ENCODE results near the gene ACTL8.

Gene ACTL8

DNA sequence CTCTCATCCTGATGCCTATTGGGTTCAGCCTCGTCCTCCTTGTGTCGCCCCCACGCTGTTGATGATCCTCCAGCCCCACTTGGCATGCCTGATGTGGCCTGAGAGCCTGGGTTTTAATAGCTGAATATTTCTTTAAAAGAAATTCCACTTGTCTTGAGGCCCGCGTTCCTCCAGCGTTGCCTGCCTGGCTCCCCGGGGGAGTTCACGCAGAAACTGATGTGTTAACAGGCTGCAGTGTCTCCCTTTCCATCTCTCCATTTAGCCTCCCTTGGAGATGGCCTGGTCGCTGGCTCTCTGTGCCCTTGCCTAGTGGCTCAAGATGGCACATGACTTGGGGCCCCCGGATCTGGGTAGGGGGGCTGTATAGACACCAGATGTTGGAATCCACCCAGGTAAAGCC, 9.5 kb downstream of the ACTL8 start:
- DNase-seq (ENCODE audit: extremely low spot score), result no peak
- ChIA-PET POLR2A (no interaction called here), CTCF (no interaction called here)
- TF ChIP-seq ELF4 (IDR thresholded peaks at IDR 0.05), result no peak
- TF ChIP-seq SP1 (IDR thresholded peaks at IDR 0.05), result no peak
- no peak for TF ChIP-seq HDGF (IDR thresholded peaks at IDR 0.05; ENCODE audit: borderline replicate concordance)
- TF ChIP-seq NFRKB (IDR thresholded peaks at IDR 0.05), result no peak
- TF ChIP-seq FOXK2 (IDR thresholded peaks at IDR 0.05), result no peak
- TF ChIP-seq CTBP1 (IDR thresholded peaks at IDR 0.05; ENCODE audit: borderline replicate concordance), result no peak
- no peak for TF ChIP-seq ZNF384 (IDR thresholded peaks at IDR 0.05)
- TF ChIP-seq L3MBTL2 (conservative IDR thresholded peaks at IDR 0.05), result no peak

DNA sequence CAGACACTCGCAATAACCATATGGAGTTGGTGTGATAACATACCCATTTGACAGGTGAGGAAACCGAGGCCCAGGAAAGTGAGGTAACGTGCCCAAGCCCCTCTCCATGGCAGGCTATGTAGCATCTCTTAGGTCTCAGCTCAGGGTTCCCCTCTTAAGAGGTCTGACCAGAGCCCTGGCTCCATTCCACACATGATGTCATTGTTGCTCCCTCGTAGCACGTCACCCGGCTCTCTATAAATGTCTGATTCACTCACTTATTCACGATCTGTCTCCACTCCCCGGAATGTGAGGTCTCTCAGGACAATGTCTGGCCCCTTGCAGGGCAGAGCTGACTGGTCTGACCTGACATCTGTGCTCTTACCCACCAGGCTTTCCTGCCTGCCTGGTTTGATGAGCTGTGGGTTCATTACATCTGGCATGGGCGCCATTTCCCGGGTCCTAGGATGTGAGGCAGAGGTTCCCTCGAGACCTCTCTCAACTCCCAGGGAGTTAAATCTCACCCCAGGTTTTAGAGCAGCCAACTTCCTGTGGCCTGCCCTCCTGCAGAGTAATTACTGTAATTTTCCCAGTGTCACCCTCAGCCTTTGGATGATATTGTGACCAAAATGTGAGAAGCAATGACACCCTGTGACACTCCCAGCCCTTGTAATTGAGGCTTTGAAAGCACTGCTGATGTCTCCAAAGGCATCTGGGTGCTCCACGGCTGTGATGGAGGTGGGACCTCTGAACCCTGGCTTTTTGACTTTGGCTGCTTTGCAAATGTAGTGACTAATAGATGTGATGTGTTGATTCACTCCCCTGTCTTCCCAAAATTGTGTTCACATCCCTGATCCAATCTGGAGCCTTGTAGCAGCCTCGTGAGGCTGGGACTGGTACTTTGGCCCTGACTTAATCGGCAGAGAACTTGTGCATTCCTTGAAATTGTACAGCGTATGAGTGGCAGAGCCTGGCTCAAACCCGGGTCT, 10.6 kb downstream of the ACTL8 start:
- TF ChIP-seq L3MBTL2 (conservative IDR thresholded peaks at IDR 0.05), result no peak
- no peak for TF ChIP-seq FOXA1 (IDR thresholded peaks at IDR 0.05)
- TF ChIP-seq ARNT (IDR thresholded peaks at IDR 0.05), result no peak
- no peak for TF ChIP-seq TARDBP (IDR thresholded peaks at IDR 0.05)
- TF ChIP-seq ZNF384 (IDR thresholded peaks at IDR 0.05), result no peak
- no peak for DNase-seq (ENCODE audit: extremely low spot score)
- CTCF ChIA-PET, result no interaction called here
- POLR2A ChIA-PET, result no interaction called here

DNA sequence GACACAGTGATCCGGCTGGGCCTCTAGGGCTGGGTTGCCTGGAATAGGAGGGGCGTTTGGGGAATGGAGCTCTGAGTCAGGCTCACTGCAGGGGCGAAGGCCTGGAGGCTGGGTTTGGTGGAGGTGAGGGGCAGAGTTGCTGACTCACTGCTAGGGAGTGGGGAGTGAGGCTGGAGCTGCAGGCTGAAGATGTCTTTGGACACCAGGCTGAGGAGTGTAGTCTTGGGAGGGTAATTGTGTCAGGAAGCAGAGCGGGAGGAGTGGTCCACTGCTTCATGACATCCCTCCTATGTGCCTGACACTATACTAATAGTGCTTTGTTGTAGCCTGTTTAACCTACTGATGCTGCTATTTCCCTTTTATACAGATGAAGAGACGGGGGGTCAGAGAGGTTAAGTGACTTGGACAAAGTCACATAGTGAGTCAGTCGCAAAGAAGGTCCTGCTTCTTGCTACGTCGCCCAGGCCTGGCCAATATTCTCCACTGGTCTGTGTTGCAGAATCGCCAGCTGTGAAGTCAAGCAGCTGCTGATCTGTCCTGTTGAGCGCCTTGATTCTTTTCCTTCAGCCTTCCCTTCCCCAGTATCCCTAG, 13.6 kb downstream of the ACTL8 start:
- DNase-seq (ENCODE audit: extremely low spot score), result no peak
- ChIA-PET CTCF (no interaction called here), POLR2A (no interaction called here)
- no peak for TF ChIP-seq SUZ12 (IDR thresholded peaks at IDR 0.05)

DNA sequence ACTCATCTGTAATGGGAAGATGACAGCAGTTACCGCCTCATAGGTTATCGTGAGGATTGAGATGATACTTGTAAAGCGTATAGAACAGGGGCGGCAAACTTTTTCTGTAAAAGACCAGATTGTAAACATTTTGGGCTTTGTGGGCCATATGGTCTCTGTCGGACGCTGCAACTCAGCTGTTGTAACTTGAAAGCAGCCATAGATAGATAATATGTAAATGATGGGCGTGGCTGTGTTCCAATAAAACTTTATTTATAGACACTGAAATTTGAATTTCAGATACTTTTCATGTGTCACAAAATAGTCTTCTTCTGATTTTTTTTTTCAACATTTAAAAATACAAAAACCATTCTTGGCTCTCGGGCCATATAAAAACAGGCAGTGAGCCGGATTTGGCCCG, 15.8 kb downstream of the ACTL8 start:
- CTCF ChIA-PET, result interaction anchor here (0.6 kb wide), 2 partner anchors 199 to 989 kb away, joined by 3 to 6 read pairs; no protein-coding TSS in a partner anchor
- DNase-seq (ENCODE audit: extremely low spot score), result no peak
- no peak for TF ChIP-seq TARDBP (IDR thresholded peaks at IDR 0.05)
- no peak for TF ChIP-seq SP1 (IDR thresholded peaks at IDR 0.05)
- no peak for TF ChIP-seq SUZ12 (IDR thresholded peaks at IDR 0.05)
- TF ChIP-seq ZNF384 (IDR thresholded peaks at IDR 0.05), result no peak
- TF ChIP-seq FOXK2 (IDR thresholded peaks at IDR 0.05), result no peak
- TF ChIP-seq NFRKB (IDR thresholded peaks at IDR 0.05), result no peak
- POLR2A ChIA-PET, result no interaction called here

DNA sequence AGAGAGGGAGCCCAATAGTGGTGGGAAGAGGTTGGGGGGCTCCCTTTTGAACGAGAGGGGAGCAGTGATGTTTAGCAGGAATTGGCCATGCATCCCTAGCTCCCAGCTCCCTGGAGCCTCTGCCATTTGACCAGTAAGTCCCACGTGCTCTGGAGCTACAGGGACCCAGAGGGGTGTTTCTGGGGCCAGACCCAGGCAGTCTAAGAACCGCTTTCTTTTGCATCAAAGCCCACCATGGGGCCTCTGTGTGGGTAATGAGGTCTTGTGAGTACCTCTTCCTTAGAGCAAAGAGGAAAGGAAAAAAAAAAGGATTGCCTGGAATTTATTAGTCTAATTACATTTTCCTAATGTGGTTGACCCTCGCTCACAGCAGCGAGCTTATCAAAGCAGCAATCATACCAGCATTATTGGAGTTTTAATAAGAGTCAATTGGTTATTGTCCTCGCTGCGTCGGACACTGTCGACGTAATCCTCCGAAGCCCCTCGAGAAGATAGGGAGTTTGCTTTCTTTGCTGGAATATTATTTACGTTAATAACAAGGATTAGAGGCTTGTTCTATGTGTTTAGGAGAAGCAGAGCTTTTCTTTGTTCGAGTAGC, 17.6 kb downstream of the ACTL8 start:
- no peak for TF ChIP-seq FOXA1 (IDR thresholded peaks at IDR 0.05)
- no peak for TF ChIP-seq FOXK2 (IDR thresholded peaks at IDR 0.05)
- TF ChIP-seq SP1 (IDR thresholded peaks at IDR 0.05), result no peak
- no peak for TF ChIP-seq HDGF (IDR thresholded peaks at IDR 0.05; ENCODE audit: borderline replicate concordance)
- no peak for TF ChIP-seq FOXM1 (IDR thresholded peaks at IDR 0.05; ENCODE audit: borderline replicate concordance)
- TF ChIP-seq BHLHE40 (IDR thresholded peaks at IDR 0.05; ENCODE audit: borderline replicate concordance), result no peak
- TF ChIP-seq ARNT (IDR thresholded peaks at IDR 0.05), result no peak
- no peak for TF ChIP-seq LEF1 (IDR thresholded peaks at IDR 0.05; ENCODE audit: borderline replicate concordance)
- no peak for TF ChIP-seq ELF4 (IDR thresholded peaks at IDR 0.05)
- no peak for TF ChIP-seq CTBP1 (IDR thresholded peaks at IDR 0.05; ENCODE audit: borderline replicate concordance)
- TF ChIP-seq SUZ12 (IDR thresholded peaks at IDR 0.05), result no peak
- no peak for TF ChIP-seq ZNF384 (IDR thresholded peaks at IDR 0.05)
- no peak for TF ChIP-seq L3MBTL2 (conservative IDR thresholded peaks at IDR 0.05)
- POLR2A ChIA-PET, result no interaction called here
- no peak for DNase-seq (ENCODE audit: extremely low spot score)
- CTCF ChIA-PET, result interaction anchor here (0.7 to 1.0 kb wide), 4 partner anchors 28 to 119 kb away, joined by 3 to 10 read pairs (median 4); no protein-coding TSS in a partner anchor

DNA sequence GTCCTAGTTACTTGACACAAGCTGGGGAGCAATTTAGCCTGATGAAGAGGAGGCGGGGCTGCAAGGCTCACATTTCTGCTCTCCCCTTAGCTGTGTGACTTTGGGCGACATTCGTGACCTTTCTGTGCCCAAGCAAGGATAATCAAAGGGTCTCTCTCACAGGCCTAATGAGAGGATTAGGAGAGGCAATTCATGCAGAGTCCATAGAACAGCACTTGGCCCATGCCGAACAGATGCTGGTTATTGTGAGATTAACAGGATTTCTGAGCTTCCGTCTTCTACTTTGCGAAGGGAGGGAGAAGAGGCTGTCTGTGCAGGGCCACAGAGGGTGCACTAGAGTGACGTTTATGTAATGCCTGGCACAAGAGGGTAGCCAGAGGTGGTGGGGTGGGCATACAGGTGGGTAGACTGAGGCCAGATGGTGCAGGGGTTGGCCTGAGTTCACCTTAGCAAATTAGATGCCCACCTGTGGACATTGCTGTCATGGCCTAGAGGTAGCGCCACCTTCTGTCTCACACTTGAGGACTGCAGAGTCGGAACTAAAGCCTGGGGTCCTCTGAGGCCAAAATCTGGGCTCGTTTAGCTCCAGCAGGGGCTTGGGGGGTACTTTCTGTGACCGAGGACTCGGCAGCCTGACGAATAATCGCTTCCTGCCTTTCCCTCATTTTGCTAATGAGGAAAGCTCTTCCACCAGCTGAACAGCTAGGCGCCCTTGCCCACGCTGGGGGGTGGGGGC, 18.6 kb downstream of the ACTL8 start:
- no peak for TF ChIP-seq ELF4 (IDR thresholded peaks at IDR 0.05)
- TF ChIP-seq SUZ12 (IDR thresholded peaks at IDR 0.05), result no peak
- TF ChIP-seq BHLHE40 (IDR thresholded peaks at IDR 0.05; ENCODE audit: borderline replicate concordance), result no peak
- no peak for TF ChIP-seq ARNT (IDR thresholded peaks at IDR 0.05)
- TF ChIP-seq, protein P1, sequence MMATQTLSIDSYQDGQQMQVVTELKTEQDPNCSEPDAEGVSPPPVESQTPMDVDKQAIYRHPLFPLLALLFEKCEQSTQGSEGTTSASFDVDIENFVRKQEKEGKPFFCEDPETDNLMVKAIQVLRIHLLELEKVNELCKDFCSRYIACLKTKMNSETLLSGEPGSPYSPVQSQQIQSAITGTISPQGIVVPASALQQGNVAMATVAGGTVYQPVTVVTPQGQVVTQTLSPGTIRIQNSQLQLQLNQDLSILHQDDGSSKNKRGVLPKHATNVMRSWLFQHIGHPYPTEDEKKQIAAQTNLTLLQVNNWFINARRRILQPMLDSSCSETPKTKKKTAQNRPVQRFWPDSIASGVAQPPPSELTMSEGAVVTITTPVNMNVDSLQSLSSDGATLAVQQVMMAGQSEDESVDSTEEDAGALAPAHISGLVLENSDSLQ (IDR thresholded peaks at IDR 0.05), result no peak
- no peak for TF ChIP-seq SP1 (IDR thresholded peaks at IDR 0.05)
- no peak for TF ChIP-seq CTBP1 (IDR thresholded peaks at IDR 0.05; ENCODE audit: borderline replicate concordance)
- TF ChIP-seq LEF1 (IDR thresholded peaks at IDR 0.05; ENCODE audit: borderline replicate concordance), result no peak
- no peak for TF ChIP-seq TARDBP (IDR thresholded peaks at IDR 0.05)
- no peak for TF ChIP-seq FOXM1 (IDR thresholded peaks at IDR 0.05; ENCODE audit: borderline replicate concordance)
- no peak for TF ChIP-seq ZNF384 (IDR thresholded peaks at IDR 0.05)
- no peak for TF ChIP-seq FOXK2 (IDR thresholded peaks at IDR 0.05)
- DNase-seq (ENCODE audit: extremely low spot score), result no peak
- ChIA-PET POLR2A (no interaction called here), CTCF (interaction anchor here (1.0 kb wide), 2 partner anchors 61 to 114 kb away, joined by 3 read pairs; no protein-coding TSS in a partner anchor)

DNA sequence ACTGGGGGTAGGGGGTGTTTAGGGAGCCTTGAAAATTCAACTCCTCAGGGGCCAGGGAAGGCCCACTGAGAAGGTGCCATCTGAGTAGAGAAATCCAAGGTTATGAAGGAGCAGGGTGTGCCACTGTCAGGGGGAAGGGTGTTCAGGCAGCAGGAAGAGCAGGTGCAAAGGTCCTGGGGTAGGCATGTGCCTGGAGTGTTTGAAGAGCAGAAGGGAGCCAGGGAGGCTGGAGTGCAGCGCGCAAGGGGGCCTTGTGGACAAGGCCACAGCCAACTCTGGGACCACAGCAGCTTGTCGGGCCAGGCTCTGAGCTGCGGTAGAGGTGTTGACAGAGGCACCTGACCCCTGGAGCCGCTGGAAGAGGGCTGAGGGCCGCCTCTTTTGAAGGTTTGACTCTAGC, 19.3 kb downstream of the ACTL8 start:
- no peak for DNase-seq (ENCODE audit: extremely low spot score)
- ChIA-PET POLR2A (no interaction called here), CTCF (no interaction called here)
- no peak for TF ChIP-seq ZNF384 (IDR thresholded peaks at IDR 0.05)

Measured in HEK293T (cell line).